Measurements from ENCODE around the gene NECAB2. TPM values are rescaled to one million over a fixed set of nuclear protein-coding genes. Genes with fewer than 3 reads are reported as not detected.

The NECAB2 gene
- total RNA-seq, 1 experiment from 2014 or later, result not detected

- peak; percentile 66 to 67 for DNase-seq (ENCODE audit: low read depth in 1 of 2, low spot score in 2 of 2)
- Histone ChIP-seq H3K4me3 (no peak overlapping the region), H3K27me3 (replicated peaks) (no peaks in the 10 kb centered on the region), H3K36me3 (no peaks in the 10 kb centered on the region), H3K9me3 (replicated peaks) (peaks cover 4% of the 10 kb centered on the region; the same call in 1 of the 2 replicates), H3K4me1 (replicated peaks) (no peaks in the 10 kb centered on the region), H3K27ac (no peak overlapping the region)
Measured at GRCh38 chr16:84013787-84014569, 45.9 kb downstream of the NECAB2 start.

GRCh38 chr16:84014570-84015327, 46.7 kb downstream of the NECAB2 start:
- Histone ChIP-seq H3K27me3 (replicated peaks) (no peaks in the 10 kb centered on the region), H3K4me3 (no peak overlapping the region), H3K36me3 (no peaks in the 10 kb centered on the region), H3K27ac (no peak overlapping the region), H3K4me1 (replicated peaks) (no peaks in the 10 kb centered on the region), H3K9me3 (replicated peaks) (peaks cover 4% of the 10 kb centered on the region; the same call in 1 of the 2 replicates)
- DNase-seq (ENCODE audit: low read depth in 1 of 2, low spot score in 2 of 2), result no peak

- no peaks in the 10 kb centered on the region for H3K27me3 ChIP-seq (replicated peaks)
- no peak overlapping the region for H3K4me3 ChIP-seq
- peaks cover 4% of the 10 kb centered on the region; the same call in 1 of the 2 replicates for H3K9me3 ChIP-seq (replicated peaks)
- no peak for DNase-seq (ENCODE audit: low read depth in 1 of 2, low spot score in 2 of 2)
- no peaks in the 10 kb centered on the region for H3K36me3 ChIP-seq
- H3K4me1 ChIP-seq (replicated peaks), result no peaks in the 10 kb centered on the region
- H3K27ac ChIP-seq, result no peak overlapping the region
Measured at GRCh38 chr16:84015399-84015798, 47.4 kb downstream of the NECAB2 start.

GRCh38 chr16:84016477-84016876, 48.4 kb downstream of the NECAB2 start:
- Histone ChIP-seq H3K36me3 (no peaks in the 10 kb centered on the region), H3K4me1 (replicated peaks) (no peaks in the 10 kb centered on the region), H3K9me3 (replicated peaks) (peaks cover 12% of the 10 kb centered on the region; the same call in 1 of the 2 replicates), H3K4me3 (no peak overlapping the region), H3K27ac (no peak overlapping the region), H3K27me3 (replicated peaks) (no peaks in the 10 kb centered on the region)
- no peak for DNase-seq (ENCODE audit: low read depth in 1 of 2, low spot score in 2 of 2)

- no peak overlapping the region for H3K27ac ChIP-seq
- DNase-seq (ENCODE audit: low read depth in 1 of 2, low spot score in 2 of 2), result no peak
- no peaks in the 10 kb centered on the region for H3K4me1 ChIP-seq (replicated peaks)
- no peaks in the 10 kb centered on the region for H3K36me3 ChIP-seq
- H3K4me3 ChIP-seq, result no peak overlapping the region
- peaks cover 17% of the 10 kb centered on the region; the same call in 1 of the 2 replicates for H3K9me3 ChIP-seq (replicated peaks)
- H3K27me3 ChIP-seq (replicated peaks), result 0 out of 2 replicates have a peak, but pooled peaks cover 5% of the 10 kb centered on the region
Measured at GRCh38 chr16:84018710-84019109, 50.7 kb downstream of the NECAB2 start.

GRCh38 chr16:84020353-84020752, 52.3 kb downstream of the NECAB2 start:
- H3K9me3 ChIP-seq (replicated peaks), result peaks cover 17% of the 10 kb centered on the region; the same call in 1 of the 2 replicates
- H3K4me3 ChIP-seq, result no peak overlapping the region
- peaks cover 8% of the 10 kb centered on the region; the same call in 1 of the 2 replicates for H3K27me3 ChIP-seq (replicated peaks)
- DNase-seq (ENCODE audit: low read depth in 1 of 2, low spot score in 2 of 2), result no peak
- no peak overlapping the region for H3K27ac ChIP-seq
- no peaks in the 10 kb centered on the region for H3K36me3 ChIP-seq
- no peaks in the 10 kb centered on the region for H3K4me1 ChIP-seq (replicated peaks)

GRCh38 chr16:84021488-84021887, 53.4 kb downstream of the NECAB2 start:
- DNase-seq (ENCODE audit: low read depth in 1 of 2, low spot score in 2 of 2), result no peak
- Histone ChIP-seq H3K4me1 (replicated peaks) (no peaks in the 10 kb centered on the region), H3K4me3 (no peak overlapping the region), H3K27me3 (replicated peaks) (peaks cover 8% of the 10 kb centered on the region; the same call in 1 of the 2 replicates), H3K27ac (no peak overlapping the region), H3K36me3 (no peaks in the 10 kb centered on the region), H3K9me3 (replicated peaks) (peaks cover 13% of the 10 kb centered on the region; the same call in 1 of the 2 replicates)

- Histone ChIP-seq H3K36me3 (no peaks in the 10 kb centered on the region), H3K4me1 (replicated peaks) (no peaks in the 10 kb centered on the region), H3K9me3 (replicated peaks) (peaks cover 13% of the 10 kb centered on the region; the same call in 1 of the 2 replicates), H3K4me3 (no peak overlapping the region), H3K27me3 (replicated peaks) (peaks cover 8% of the 10 kb centered on the region; the same call in 1 of the 2 replicates), H3K27ac (no peak overlapping the region)
- DNase-seq (ENCODE audit: low read depth in 1 of 2, low spot score in 2 of 2), result no peak
Measured at GRCh38 chr16:84022644-84023043, 54.6 kb downstream of the NECAB2 start.

- H3K27me3 ChIP-seq (replicated peaks), result peaks cover 12% of the 10 kb centered on the region; the same call in 1 of the 2 replicates
- H3K36me3 ChIP-seq, result no peaks in the 10 kb centered on the region
- no peak overlapping the region for H3K4me3 ChIP-seq
- peaks cover 13% of the 10 kb centered on the region; the same call in 1 of the 2 replicates for H3K9me3 ChIP-seq (replicated peaks)
- no peak for DNase-seq (ENCODE audit: low read depth in 1 of 2, low spot score in 2 of 2)
- H3K4me1 ChIP-seq (replicated peaks), result no peaks in the 10 kb centered on the region
- H3K27ac ChIP-seq, result no peak overlapping the region
Measured at GRCh38 chr16:84024854-84025253, 56.8 kb downstream of the NECAB2 start.

GRCh38 chr16:84026606-84027005, 58.6 kb downstream of the NECAB2 start:
- no peaks in the 10 kb centered on the region for H3K36me3 ChIP-seq
- peaks cover 19% of the 10 kb centered on the region for H3K27me3 ChIP-seq (replicated peaks)
- peaks cover 4% of the 10 kb centered on the region; the same call in 1 of the 2 replicates for H3K9me3 ChIP-seq (replicated peaks)
- DNase-seq (ENCODE audit: low read depth in 1 of 2, low spot score in 2 of 2), result no peak
- H3K4me1 ChIP-seq (replicated peaks), result no peaks in the 10 kb centered on the region
- H3K27ac ChIP-seq, result no peak overlapping the region
- H3K4me3 ChIP-seq, result no peak overlapping the region

GRCh38 chr16:84027625-84028024, 59.6 kb downstream of the NECAB2 start:
- no peak for DNase-seq (ENCODE audit: low read depth in 1 of 2, low spot score in 2 of 2)
- Histone ChIP-seq H3K4me3 (no peak overlapping the region), H3K4me1 (replicated peaks) (no peaks in the 10 kb centered on the region), H3K27ac (no peak overlapping the region), H3K9me3 (replicated peaks) (no peaks in the 10 kb centered on the region), H3K36me3 (no peaks in the 10 kb centered on the region), H3K27me3 (replicated peaks) (peaks cover 23% of the 10 kb centered on the region)

- Histone ChIP-seq H3K9me3 (replicated peaks) (no peaks in the 10 kb centered on the region), H3K4me3 (no peak overlapping the region), H3K36me3 (no peaks in the 10 kb centered on the region), H3K4me1 (replicated peaks) (no peaks in the 10 kb centered on the region), H3K27ac (no peak overlapping the region), H3K27me3 (replicated peaks) (peaks cover 15% of the 10 kb centered on the region)
- no peak for DNase-seq (ENCODE audit: low read depth in 1 of 2, low spot score in 2 of 2)
Measured at GRCh38 chr16:84029297-84030047, 61.4 kb downstream of the NECAB2 start.

GRCh38 chr16:84031556-84031955, 63.5 kb downstream of the NECAB2 start:
- Histone ChIP-seq H3K4me1 (replicated peaks) (no peaks in the 10 kb centered on the region), H3K36me3 (no peaks in the 10 kb centered on the region), H3K4me3 (no peak overlapping the region), H3K27me3 (replicated peaks) (peaks cover 21% of the 10 kb centered on the region), H3K27ac (no peak overlapping the region), H3K9me3 (replicated peaks) (peaks cover 9% of the 10 kb centered on the region)
- DNase-seq (ENCODE audit: low read depth in 1 of 2, low spot score in 2 of 2), result no peak
